Hematopoietic multipotent progenitor cell treated with erythropoietin and hydrocortisone succinate and interleukin-3 and kit ligand, for 4 days (in vitro differentiated cells): ENCODE data around the gene TSPAN3.

ENCODE experiments used
- DNase-seq: peaks from one replicate; pipeline ENCODE4 v3.0.0-alpha.2; 2015

Gene TSPAN3

DNA sequence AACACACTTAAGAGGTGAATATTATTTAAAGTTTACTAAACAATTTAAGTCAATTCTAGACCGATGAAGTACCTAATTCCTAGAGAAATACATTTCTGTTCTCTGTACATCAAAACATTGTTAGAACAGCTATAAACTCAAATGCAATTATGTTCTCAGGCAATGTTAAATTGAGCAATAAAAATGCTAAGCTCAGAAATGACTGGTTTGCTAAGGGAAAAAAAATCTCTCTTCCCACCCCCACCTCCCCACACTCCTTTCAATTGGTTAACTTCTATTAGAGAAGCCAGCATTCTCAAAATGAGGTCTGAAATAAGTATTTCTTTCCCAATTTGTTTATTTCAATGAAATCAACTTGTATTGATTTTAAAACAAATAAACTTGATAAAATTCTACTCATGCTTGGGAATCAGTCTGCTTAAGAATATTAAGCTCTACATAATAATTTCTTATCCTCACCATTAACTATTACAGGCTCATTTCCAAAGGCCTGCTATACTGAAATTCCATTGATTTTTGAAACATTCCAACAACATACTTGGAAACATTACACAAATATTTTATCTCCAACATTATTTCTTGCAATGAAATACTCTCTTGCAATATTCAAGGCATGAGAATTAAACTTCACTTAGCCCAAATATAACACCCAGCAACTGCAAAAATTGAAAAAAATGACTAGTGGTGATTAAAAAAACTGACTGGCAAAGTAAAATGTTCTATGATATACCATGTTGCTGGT, 22.6 kb downstream of the TSPAN3 start:
- DNase-seq = no peak

- no peak for DNase-seq
Measured at GRCh38 chr15:77046704-77047412, 24.1 kb downstream of the TSPAN3 start.

DNA sequence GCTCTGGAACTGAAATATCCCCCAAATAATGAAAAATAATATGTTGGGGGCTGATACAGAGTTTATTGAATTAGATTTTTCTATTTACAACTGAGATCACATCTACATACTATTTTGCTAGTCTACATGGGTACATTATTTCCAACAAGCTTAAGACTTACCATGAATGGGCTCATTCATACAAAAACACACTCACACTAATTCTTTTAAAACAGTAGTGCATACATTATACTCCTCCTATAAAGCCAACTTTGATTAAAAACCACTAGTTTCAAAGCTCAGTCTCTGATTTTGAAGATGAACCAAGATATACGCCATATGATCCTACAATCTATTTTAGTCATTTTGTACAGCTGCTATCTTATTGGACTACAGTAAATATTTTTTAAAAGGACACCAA, 24.9 kb downstream of the TSPAN3 start:
- DNase-seq = no peak

GRCh38 chr15:77044228-77045042, 26.5 kb downstream of the TSPAN3 start:
- DNase-seq = no peak

DNA sequence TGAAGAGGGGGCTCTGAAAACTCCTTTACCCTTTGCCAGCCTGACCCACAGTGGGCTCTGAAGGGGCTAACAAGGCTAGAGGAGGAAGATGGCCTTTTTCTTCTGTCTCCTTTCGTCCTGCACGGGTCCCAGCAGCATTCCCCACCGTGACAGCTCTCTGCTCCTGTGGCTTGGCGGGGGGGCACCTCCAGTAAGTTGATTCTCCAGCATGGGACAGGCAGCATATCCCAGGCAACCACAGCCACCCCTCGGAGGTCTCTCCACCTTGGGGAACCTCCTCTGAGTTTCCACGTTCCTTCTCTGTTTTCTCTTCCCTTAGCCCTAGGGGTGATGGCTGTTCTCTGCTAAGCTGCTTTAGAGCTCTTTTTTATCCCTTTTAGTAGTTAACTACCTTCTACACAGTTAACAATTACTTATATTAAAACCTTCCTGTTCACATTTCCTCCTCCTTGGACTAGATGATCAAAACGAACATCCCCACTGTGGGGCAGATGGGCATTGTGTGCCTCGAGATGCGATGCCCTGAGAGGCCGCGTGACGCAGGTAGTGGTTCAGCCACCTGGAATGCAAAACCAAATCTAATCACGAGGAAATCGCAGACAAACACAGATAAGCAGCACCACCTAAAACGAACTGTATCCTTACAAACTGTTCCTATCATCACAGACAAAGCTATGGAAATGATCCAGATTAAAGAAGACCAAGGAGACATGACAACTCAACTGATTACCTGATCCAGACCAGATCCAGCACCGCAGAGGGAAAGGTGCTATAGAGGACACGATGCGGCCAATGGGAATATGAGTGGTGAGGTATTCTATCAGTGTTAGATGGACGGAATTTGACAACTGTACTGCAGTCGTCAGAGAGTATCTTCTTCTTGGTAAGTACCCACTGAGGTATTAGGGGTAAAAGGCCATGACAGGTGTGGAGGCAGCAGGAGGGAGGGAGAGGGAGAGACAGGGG, 27.7 kb downstream of the TSPAN3 start:
- DNase-seq = no peak

DNA sequence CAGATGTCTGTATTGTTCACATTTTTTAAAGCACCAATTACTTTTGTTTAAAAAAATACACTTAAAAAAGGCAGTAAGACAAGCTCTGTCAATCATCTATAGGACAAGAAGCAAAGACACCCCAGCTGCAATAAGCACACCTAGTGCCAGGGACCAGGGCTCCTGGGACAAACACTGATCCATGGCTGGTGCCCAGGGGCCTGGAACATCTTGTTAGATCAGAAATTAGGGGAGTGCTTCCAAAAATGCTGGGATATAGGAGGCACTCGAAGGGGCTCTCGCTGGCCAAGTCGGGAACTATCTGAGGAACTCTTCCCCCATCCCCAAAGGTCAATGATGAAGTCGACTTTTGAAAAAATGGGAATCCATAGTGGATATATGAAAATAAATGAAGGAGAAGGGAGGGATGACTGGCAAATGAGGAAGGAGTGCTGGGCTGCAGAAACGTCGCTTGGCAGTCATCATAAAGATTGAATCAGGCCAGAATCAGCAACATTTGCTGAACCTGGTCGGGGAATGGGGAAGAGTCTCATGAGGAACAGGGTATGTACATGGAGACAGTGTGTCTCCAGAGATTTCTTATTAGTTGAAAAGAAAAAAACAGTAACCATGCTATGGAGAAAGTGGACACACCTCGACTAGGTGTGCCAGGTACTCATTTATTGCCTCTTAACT, 28.5 kb downstream of the TSPAN3 start:
- no peak for DNase-seq

- DNase-seq = no peak
Measured at GRCh38 chr15:77040673-77041072, 30.2 kb downstream of the TSPAN3 start.

DNA sequence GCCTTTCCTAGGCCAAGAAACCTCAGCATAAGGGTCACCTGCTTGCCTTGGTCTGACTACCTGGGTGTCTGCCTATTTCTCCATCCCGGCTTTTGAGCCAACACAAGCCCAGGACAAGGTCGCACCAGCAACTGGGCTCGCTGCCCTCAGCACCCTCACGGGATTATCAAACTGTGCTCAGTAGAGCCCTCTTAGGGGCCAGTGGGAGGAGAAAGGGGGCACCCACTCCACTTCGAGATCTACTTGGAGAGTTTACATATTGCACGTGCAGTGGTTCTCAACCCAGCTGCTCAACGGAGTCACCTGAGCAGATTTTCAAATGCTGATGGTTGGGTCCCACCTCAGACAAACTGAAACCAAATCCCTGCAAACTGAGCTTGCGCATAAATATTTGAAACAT, 31.1 kb downstream of the TSPAN3 start:
- DNase-seq = no peak

DNA sequence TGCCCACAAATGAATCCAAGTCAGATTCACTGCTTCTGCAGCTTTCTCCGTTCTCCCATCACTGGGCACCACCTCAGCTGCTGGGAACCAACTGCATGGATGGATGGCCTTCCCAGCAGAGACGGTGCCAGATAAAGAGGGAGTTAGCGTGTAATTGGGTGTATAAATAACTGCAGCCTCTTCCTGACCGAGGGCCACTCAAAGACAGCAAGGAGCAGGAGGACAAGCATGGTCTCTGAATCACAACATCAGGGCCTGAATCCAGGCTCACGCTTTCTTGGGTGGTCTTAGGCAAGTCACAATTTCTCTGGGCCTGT, 31.7 kb downstream of the TSPAN3 start:
- DNase-seq = no peak

- DNase-seq = no peak
Measured at GRCh38 chr15:77038312-77039216, 32.3 kb downstream of the TSPAN3 start.

DNA sequence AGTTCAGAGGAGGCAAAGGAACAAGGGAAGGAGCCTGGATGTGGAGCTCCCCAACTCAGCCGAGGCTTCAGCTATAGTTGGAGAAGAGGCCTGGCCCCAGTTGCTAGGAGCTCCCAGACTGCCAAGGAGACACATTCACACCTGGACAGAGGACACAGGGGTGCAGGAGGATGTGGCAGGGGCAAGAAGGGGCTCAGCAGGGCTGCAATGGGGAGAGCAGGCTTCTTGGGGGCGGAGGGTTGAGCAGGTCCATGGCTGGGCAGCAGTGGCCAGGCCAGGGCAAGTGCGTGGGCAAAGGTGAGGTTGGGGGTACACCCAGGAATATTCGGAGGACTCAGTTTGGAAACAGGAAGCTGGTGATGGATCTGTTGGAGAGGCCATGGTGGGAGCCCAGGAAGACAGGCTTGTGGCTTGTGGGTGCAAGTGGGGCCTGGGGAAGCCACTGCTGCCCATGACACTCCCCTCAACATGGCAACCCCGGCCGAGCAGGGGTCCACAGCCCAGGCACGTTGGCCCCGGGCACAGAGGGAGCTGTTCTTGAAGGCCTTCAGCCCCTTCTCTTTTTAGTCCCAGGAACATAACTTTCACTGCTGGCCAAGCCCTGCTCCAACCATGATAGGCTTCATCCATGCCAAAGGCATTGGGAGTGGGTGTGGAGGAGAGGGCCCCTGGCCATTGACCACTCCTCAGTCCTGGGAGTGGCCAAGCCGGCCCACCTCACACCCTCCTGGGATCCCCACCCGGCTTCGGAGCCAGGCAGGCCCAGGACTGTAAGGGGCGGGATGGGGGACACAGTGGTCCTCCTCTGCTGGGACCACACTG, 33.3 kb downstream of the TSPAN3 start:
- DNase-seq = no peak

GRCh38 chr15:77036537-77037387, 34.1 kb downstream of the TSPAN3 start:
- DNase-seq = no peak

GRCh38 chr15:77035999-77036471, 34.9 kb downstream of the TSPAN3 start:
- DNase-seq = no peak

DNA sequence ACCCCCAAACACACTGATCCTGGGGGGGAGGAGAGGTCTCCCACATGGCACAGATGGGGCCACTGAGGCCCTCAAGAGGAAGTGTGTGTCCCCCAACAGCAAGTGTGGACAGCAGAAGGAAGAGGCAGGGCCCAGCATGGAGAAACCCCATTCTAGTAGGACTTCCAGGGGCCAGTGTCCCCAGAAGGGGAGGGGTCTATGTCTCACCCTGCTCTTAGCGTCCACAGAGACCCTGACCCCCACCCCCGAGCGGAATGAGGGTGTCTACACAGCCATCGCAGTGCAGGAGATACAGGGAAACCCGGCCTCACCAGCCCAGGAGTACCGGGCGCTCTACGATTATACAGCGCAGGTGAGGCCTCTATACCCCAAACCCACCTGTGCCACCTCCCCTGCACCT, 35.3 kb downstream of the TSPAN3 start:
- no peak for DNase-seq

GRCh38 chr15:77034695-77035489, 36.0 kb downstream of the TSPAN3 start:
- peak; percentile 68 for DNase-seq

GRCh38 chr15:77033729-77034671, 36.9 kb downstream of the TSPAN3 start:
- DNase-seq = no peak

GRCh38 chr15:77033417-77033728, 37.5 kb downstream of the TSPAN3 start:
- DNase-seq = no peak
